Measurements from ENCODE around the gene HOPX.

DNA sequence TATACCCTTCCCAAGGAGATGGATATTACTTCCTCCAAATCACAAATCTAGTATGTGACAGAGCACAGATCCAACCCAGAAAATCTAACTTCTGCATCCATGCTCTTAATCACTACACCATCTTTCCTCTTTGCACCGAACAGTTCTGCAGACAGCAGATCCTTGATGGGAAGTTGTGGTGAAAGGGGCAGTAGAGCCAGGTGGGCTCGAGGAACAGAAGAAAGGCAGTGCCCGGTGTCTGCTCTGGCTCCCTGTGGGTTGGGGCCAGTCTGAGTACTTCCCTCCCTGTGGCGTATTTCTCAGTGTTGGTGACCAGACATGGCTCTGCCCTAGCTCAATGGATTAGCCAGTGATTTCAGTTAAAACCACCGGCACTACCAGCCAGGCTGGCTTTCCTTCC lies 15.3 kb downstream of the HOPX start:
- TF ChIP-seq, protein P1, sequence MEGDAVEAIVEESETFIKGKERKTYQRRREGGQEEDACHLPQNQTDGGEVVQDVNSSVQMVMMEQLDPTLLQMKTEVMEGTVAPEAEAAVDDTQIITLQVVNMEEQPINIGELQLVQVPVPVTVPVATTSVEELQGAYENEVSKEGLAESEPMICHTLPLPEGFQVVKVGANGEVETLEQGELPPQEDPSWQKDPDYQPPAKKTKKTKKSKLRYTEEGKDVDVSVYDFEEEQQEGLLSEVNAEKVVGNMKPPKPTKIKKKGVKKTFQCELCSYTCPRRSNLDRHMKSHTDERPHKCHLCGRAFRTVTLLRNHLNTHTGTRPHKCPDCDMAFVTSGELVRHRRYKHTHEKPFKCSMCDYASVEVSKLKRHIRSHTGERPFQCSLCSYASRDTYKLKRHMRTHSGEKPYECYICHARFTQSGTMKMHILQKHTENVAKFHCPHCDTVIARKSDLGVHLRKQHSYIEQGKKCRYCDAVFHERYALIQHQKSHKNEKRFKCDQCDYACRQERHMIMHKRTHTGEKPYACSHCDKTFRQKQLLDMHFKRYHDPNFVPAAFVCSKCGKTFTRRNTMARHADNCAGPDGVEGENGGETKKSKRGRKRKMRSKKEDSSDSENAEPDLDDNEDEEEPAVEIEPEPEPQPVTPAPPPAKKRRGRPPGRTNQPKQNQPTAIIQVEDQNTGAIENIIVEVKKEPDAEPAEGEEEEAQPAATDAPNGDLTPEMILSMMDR (IDR thresholded peaks at IDR 0.05) = no peak
- TF ChIP-seq POLR2A (IDR thresholded peaks at IDR 0.05) = no peak
